Upper lobe of left lung (tissue), 4 donors: Measurements from ENCODE around the gene SNX15.

Source experiments
- EP300 ChIP-seq, 4 donors: sonication (generic); formaldehyde crosslinking; IDR thresholded peaks; one replicate each; pipeline ENCODE4 v1.5.1; 2017; ENCODE audit warnings: antibody characterized with exemption in 4 of 4, control low read depth in 2 of 4
- POLR2A ChIP-seq, 4 donors: fragments of 450-650 bp; IDR thresholded peaks; one replicate each; pipeline ENCODE4 v1.5.1; 2016 to 2017; ENCODE audit warnings: antibody characterized with exemption in 4 of 4, mild to moderate bottlenecking in 2 of 4
- POLR2AphosphoS5 ChIP-seq, 2 donors: sonication (generic); formaldehyde crosslinking; IDR thresholded peaks; one replicate each; pipeline ENCODE4 v1.5.1; 2017; ENCODE audit warnings: antibody characterized with exemption in 2 of 2
- TF ChIP-seq, protein P1 (sequence below), 6 experiments: fragments of 450-650 bp in 4 of 6; fragments of 200-600 bp in 2 of 6; sonication (generic) in 2 of 6; IDR thresholded peaks; one replicate each; pipeline ENCODE4 v1.5.1; 2016 to 2019; ENCODE audit warnings: antibody characterized with exemption in 6 of 6

DNA sequence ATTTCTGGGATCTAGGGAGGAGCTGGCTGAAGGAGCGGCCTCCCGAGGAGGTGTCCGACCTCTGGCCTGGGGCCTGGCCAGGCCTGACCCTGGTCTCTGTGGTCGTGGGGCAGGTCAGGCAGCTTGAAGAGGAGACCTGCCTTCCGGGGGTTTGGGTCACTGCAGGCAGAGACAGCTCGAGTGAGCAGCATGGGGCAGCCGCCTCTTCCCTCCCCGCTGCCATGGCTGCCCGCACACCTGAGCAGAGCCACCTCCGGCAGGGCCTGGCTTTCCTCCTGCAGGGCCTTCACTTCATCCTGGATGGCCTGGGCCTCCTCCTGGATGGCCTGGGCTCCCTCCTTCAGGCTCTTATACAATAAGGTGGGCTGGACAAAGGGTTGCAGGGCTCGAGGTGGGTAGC is 39.1 kb downstream of the SNX15 start:
- TF ChIP-seq POLR2AphosphoS5 (IDR thresholded peaks at IDR 0.05) (no peak), EP300 (IDR thresholded peaks at IDR 0.05) (no peak), POLR2A (IDR thresholded peaks at IDR 0.05) (no peak)
- TF ChIP-seq, protein P1, sequence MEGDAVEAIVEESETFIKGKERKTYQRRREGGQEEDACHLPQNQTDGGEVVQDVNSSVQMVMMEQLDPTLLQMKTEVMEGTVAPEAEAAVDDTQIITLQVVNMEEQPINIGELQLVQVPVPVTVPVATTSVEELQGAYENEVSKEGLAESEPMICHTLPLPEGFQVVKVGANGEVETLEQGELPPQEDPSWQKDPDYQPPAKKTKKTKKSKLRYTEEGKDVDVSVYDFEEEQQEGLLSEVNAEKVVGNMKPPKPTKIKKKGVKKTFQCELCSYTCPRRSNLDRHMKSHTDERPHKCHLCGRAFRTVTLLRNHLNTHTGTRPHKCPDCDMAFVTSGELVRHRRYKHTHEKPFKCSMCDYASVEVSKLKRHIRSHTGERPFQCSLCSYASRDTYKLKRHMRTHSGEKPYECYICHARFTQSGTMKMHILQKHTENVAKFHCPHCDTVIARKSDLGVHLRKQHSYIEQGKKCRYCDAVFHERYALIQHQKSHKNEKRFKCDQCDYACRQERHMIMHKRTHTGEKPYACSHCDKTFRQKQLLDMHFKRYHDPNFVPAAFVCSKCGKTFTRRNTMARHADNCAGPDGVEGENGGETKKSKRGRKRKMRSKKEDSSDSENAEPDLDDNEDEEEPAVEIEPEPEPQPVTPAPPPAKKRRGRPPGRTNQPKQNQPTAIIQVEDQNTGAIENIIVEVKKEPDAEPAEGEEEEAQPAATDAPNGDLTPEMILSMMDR (IDR thresholded peaks at IDR 0.05), result no peak
